Measurements from ENCODE around the gene THUMPD2.

Gene THUMPD2

GRCh38 chr2:39715095-39715494 lies 64.0 kb downstream of the THUMPD2 start:
- DNase-seq: no peak

- no peak for DNase-seq
Observed at GRCh38 chr2:39712953-39713352, 66.1 kb downstream of the THUMPD2 start.

- no peak for DNase-seq
Observed at GRCh38 chr2:39710807-39711206, 68.3 kb downstream of the THUMPD2 start.

- DNase-seq: no peak
Observed at GRCh38 chr2:39708003-39708402, 71.1 kb downstream of the THUMPD2 start.

- DNase-seq: no peak
Observed at GRCh38 chr2:39706945-39707344, 72.1 kb downstream of the THUMPD2 start.

GRCh38 chr2:39706312-39706711 lies 72.7 kb downstream of the THUMPD2 start:
- no peak for DNase-seq

- no peak for DNase-seq
Observed at GRCh38 chr2:39705638-39706037, 73.4 kb downstream of the THUMPD2 start.

GRCh38 chr2:39704540-39704939 lies 74.5 kb downstream of the THUMPD2 start:
- peak; percentile 48 for DNase-seq

- no peak for DNase-seq
Observed at GRCh38 chr2:39703181-39703872, 75.7 kb downstream of the THUMPD2 start.

- DNase-seq: no peak
Observed at GRCh38 chr2:39701137-39701536, 77.9 kb downstream of the THUMPD2 start.

GRCh38 chr2:39697454-39697853 lies 81.6 kb downstream of the THUMPD2 start:
- DNase-seq: no peak

GRCh38 chr2:39696838-39697237 lies 82.2 kb downstream of the THUMPD2 start:
- DNase-seq: peak; percentile 44

- peak; percentile 26 for DNase-seq
Observed at GRCh38 chr2:39696101-39696553, 82.9 kb downstream of the THUMPD2 start.

- no peak for DNase-seq
Observed at GRCh38 chr2:39693245-39693644, 85.8 kb downstream of the THUMPD2 start.

- no peak for DNase-seq
Observed at GRCh38 chr2:39689876-39690275, 89.2 kb downstream of the THUMPD2 start.

GRCh38 chr2:39689272-39689841 lies 89.7 kb downstream of the THUMPD2 start:
- DNase-seq: peak; percentile 23

GRCh38 chr2:39688181-39688580 lies 90.9 kb downstream of the THUMPD2 start:
- DNase-seq: no peak

GRCh38 chr2:39686456-39686855 lies 92.6 kb downstream of the THUMPD2 start:
- DNase-seq: no peak

Data from NCI-H2081 treated with DMSO at 0.1 percent for 48 hours (cell line).